ENCODE results near the gene TMEM101. TPM values are rescaled to one million over a fixed set of nuclear protein-coding genes. Genes with fewer than 3 reads are reported as not detected.
"Not testable (repeated sequence)": the region's sequence is repeated elsewhere in the genome, so short reads cannot be mapped to it uniquely, and the experiment has no call there.

The TMEM101 gene
- total RNA-seq, 1 experiment from 2014 or later: 33.5 TPM

DNA sequence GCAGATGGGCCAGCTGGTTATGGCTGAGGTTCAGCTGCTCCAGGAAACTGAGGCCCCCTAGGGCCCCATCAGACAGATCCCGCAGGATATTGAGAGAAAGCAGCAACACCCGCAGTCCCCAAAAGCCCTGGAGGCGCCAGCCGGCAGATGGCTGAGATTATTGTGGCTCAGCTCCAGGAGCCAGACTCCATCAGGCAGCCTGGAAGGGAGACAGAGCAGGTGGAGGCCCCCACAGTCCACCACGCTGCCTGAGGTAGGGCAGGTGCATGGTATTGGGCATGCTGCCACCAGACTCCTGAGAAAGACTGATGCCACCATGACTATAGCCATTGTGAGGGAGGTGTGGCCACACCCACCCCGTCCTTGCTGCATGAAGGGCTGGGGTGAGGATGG, 9.5 kb upstream of the TMEM101 start:
- H3K4me3 ChIP-seq: no peak overlapping the region
- H3K79me2 ChIP-seq (ENCODE audit: low read depth): no peaks in the 10 kb centered on the region
- no peak overlapping the region for H3K4me2 ChIP-seq
- no peak overlapping the region for H2AFZ ChIP-seq
- no peaks in the 10 kb centered on the region for H3K9me2 ChIP-seq (ENCODE audit: insufficient read depth)
- peaks cover 4% of the 10 kb centered on the region; the same call in 1 of the 2 replicates for H4K20me1 ChIP-seq (ENCODE audit: insufficient read depth)
- no peaks in the 10 kb centered on the region for H3K9me3 ChIP-seq (ENCODE audit: insufficient read depth, low read depth)
- no peaks in the 10 kb centered on the region for H3K4me1 ChIP-seq (replicated peaks; ENCODE audit: insufficient read depth)
- peaks cover 4% of the 10 kb centered on the region; the same call in 1 of the 2 replicates for H3F3A ChIP-seq (ENCODE audit: insufficient read depth, low read depth)
- no peaks in the 10 kb centered on the region for H3K27me3 ChIP-seq (ENCODE audit: insufficient read depth, low read depth)
- no peaks in the 10 kb centered on the region for H3K36me3 ChIP-seq (ENCODE audit: low read depth)
- POLR2A ChIA-PET (ENCODE audit: unreplicated experiment): no interaction called here
- DNase-seq: no peak
- TF ChIP-seq, protein P1, sequence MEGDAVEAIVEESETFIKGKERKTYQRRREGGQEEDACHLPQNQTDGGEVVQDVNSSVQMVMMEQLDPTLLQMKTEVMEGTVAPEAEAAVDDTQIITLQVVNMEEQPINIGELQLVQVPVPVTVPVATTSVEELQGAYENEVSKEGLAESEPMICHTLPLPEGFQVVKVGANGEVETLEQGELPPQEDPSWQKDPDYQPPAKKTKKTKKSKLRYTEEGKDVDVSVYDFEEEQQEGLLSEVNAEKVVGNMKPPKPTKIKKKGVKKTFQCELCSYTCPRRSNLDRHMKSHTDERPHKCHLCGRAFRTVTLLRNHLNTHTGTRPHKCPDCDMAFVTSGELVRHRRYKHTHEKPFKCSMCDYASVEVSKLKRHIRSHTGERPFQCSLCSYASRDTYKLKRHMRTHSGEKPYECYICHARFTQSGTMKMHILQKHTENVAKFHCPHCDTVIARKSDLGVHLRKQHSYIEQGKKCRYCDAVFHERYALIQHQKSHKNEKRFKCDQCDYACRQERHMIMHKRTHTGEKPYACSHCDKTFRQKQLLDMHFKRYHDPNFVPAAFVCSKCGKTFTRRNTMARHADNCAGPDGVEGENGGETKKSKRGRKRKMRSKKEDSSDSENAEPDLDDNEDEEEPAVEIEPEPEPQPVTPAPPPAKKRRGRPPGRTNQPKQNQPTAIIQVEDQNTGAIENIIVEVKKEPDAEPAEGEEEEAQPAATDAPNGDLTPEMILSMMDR (conservative IDR thresholded peaks at IDR 0.05): no peak
- TF ChIP-seq EZH2 (IDR thresholded peaks at IDR 0.05; ENCODE audit: low read depth): no peak
- intact Hi-C loops (cut with micrococcal nuclease; ENCODE audit: unreplicated experiment): no loop called here
- H3K27ac ChIP-seq: no peak overlapping the region
- CTCF ChIA-PET: no interaction called here
- BruUV-seq (replicated peaks): no TSS peak

DNA sequence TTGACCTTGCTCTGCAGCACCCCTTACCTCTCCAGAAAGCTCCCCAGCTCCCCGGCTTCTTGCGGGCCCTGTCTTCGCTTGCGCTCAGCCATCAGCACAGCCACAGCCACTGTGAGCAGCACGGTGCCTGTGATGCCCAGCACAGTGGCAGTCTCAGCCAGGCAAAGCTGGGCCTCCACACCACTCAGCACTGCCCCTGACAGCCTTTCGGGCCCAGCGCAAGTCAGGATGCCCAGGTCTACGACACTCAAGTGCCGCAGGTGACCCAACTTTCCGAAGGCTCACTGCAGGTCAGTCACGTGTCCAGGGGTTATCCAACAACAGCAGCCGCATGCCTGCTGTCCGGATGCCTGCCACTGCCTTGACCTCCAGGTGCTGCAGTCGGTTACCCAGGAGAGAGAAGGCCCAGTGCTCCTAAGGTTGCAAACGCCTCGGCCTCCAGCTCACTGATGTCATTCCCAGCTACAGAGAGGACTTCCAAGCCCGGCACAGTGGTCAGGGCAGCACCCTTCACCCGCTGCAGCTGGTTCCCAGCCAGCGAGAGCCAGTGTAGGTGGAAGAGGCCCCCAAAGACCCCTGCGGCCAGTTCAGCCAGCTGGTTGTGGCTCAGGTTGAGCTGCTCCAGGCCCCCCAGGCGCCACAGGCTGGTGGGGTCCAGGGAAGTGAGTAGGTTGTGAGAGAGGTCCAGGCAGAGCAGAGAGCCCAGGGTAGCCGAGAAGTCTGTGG, 8.9 kb upstream of the TMEM101 start:
- POLR2A ChIA-PET (ENCODE audit: unreplicated experiment): interaction anchor here (0.7 kb wide), 1 partner anchor 1254 kb away, joined by 4 read pairs; no protein-coding TSS in a partner anchor
- Histone ChIP-seq H3K36me3 (ENCODE audit: low read depth) (no peaks in the 10 kb centered on the region), H3K4me3 (no peak overlapping the region), H3F3A (ENCODE audit: insufficient read depth, low read depth) (peaks cover 4% of the 10 kb centered on the region; the same call in 1 of the 2 replicates), H2AFZ (no peak overlapping the region), H3K4me2 (no peak overlapping the region), H3K9me2 (ENCODE audit: insufficient read depth) (no peaks in the 10 kb centered on the region), H4K20me1 (ENCODE audit: insufficient read depth) (peaks cover 4% of the 10 kb centered on the region; the same call in 1 of the 2 replicates), H3K27me3 (ENCODE audit: insufficient read depth, low read depth) (no peaks in the 10 kb centered on the region), H3K4me1 (replicated peaks; ENCODE audit: insufficient read depth) (no peaks in the 10 kb centered on the region), H3K9me3 (ENCODE audit: insufficient read depth, low read depth) (no peaks in the 10 kb centered on the region), H3K27ac (no peak overlapping the region), H3K79me2 (ENCODE audit: low read depth) (no peaks in the 10 kb centered on the region)
- TF ChIP-seq, protein P1 (conservative IDR thresholded peaks at IDR 0.05): no peak
- TF ChIP-seq EZH2 (IDR thresholded peaks at IDR 0.05; ENCODE audit: low read depth): no peak
- intact Hi-C loops (cut with micrococcal nuclease; ENCODE audit: unreplicated experiment): no loop called here
- BruUV-seq (replicated peaks): no TSS peak
- no peak for DNase-seq
- CTCF ChIA-PET: interaction anchor here (0.5 kb wide), 1 partner anchor 141 kb away, joined by 4 read pairs; no protein-coding TSS in a partner anchor

DNA sequence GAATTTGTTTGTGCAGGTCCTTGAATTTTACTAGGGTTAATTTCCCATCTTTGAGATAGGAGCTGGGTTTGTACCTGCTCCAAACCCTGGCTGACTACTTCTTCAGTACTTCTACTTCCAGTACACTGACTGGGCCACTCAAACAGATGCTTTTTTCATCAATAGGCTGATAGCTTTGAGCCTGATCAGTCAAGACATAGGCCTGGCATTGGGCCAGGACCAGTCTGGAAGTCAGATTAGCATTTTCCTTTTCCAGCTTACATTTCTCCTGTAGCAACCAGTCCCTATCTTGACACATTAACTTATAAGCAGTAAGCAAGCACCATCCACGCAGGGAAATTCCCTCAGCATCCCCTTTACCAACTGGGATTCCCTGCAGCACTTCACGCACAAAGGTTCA, 7.5 kb upstream of the TMEM101 start:
- intact Hi-C loops (cut with micrococcal nuclease; ENCODE audit: unreplicated experiment): no loop called here
- no peaks in the 10 kb centered on the region for H3K36me3 ChIP-seq (ENCODE audit: low read depth)
- no peak overlapping the region for H3K4me2 ChIP-seq
- DNase-seq: no peak
- H3K79me2 ChIP-seq (ENCODE audit: low read depth): no peaks in the 10 kb centered on the region
- no peaks in the 10 kb centered on the region for H3K4me1 ChIP-seq (replicated peaks; ENCODE audit: insufficient read depth)
- no peaks in the 10 kb centered on the region for H3K27me3 ChIP-seq (ENCODE audit: insufficient read depth, low read depth)
- no peak overlapping the region for H3K27ac ChIP-seq
- no peak overlapping the region for H3K4me3 ChIP-seq
- H3F3A ChIP-seq (ENCODE audit: insufficient read depth, low read depth): peaks cover 4% of the 10 kb centered on the region; the same call in 1 of the 2 replicates
- TF ChIP-seq EZH2 (IDR thresholded peaks at IDR 0.05; ENCODE audit: low read depth): no peak
- TF ChIP-seq, protein P1 (conservative IDR thresholded peaks at IDR 0.05): no peak
- no peaks in the 10 kb centered on the region for H3K9me3 ChIP-seq (ENCODE audit: insufficient read depth, low read depth)
- no peak overlapping the region for H2AFZ ChIP-seq
- no peaks in the 10 kb centered on the region for H3K9me2 ChIP-seq (ENCODE audit: insufficient read depth)
- no TSS peak for BruUV-seq (replicated peaks)
- ChIA-PET POLR2A (ENCODE audit: unreplicated experiment) (no interaction called here), CTCF (no interaction called here)
- H4K20me1 ChIP-seq (ENCODE audit: insufficient read depth): no peaks in the 10 kb centered on the region

DNA sequence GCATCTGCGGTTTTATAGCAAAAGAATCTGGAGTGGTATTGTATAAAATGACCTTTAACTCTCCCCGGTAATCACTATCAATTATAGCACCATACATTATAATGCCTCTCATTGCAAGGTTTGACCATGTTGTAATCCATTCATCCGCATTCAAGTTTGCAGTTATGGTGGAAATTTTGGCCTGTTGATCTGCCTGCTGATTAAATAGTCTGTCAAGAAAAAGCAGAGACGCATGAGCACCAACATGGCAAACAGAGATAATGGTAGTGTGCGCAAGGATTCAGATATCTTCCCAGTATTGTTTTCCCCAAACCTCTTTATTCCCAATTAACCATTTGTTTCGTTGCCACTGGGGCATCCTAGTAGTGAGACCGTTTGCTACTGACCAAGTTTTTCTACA, 6.5 kb upstream of the TMEM101 start:
- H4K20me1 ChIP-seq (ENCODE audit: insufficient read depth); H3K4me3 ChIP-seq; CTCF ChIA-PET; POLR2A ChIA-PET (ENCODE audit: unreplicated experiment); H3K9me2 ChIP-seq (ENCODE audit: insufficient read depth); H3K27me3 ChIP-seq (ENCODE audit: insufficient read depth, low read depth); H3K4me2 ChIP-seq; H3K36me3 ChIP-seq (ENCODE audit: low read depth); H2AFZ ChIP-seq; H3K79me2 ChIP-seq (ENCODE audit: low read depth); H3K9me3 ChIP-seq (ENCODE audit: insufficient read depth, low read depth); DNase-seq; H3K27ac ChIP-seq; BruUV-seq (replicated peaks); H3K4me1 ChIP-seq (replicated peaks; ENCODE audit: insufficient read depth); intact Hi-C loops (cut with micrococcal nuclease; ENCODE audit: unreplicated experiment); H3F3A ChIP-seq (ENCODE audit: insufficient read depth, low read depth): not testable (repeated sequence)

Measured in PC-9 (cell line).